ENCODE results near the gene NSMCE4A.

The NSMCE4A gene

DNA sequence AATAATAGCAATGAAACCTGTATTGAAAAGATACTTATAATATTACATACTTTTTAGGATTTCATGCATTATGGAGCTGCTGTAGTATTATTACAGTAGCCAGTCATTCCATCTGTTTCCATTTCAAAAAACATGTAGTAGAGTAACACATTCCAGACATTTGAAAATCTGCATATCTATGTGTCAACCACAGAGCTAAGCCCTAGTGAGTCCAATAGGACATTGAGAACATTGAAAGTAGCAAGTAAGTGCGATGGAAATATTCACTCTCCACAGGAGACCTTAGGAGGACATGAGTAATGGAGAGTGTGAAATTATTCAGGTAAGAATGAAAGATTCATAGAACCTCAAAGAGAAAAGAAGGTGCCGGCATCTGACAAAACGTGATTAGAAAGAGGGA is 15.3 kb downstream of the NSMCE4A start:
- Histone ChIP-seq H3K9me3 (ENCODE audit: insufficient read depth, low read length, severe bottlenecking) (no peaks in the 10 kb centered on the region), H3K27ac (ENCODE audit: low read length) (no peak overlapping the region), H3K36me3 (ENCODE audit: insufficient read depth, low read length) (peaks cover 72% of the 10 kb centered on the region), H3K4me1 (ENCODE audit: insufficient read depth, low read length) (no peaks in the 10 kb centered on the region), H3K79me2 (ENCODE audit: insufficient read depth, low read length) (no peaks in the 10 kb centered on the region), H4K20me1 (ENCODE audit: insufficient read depth, low read length) (no peaks in the 10 kb centered on the region), H3K9ac (ENCODE audit: low read depth, low read length) (no peak overlapping the region), H3K27me3 (ENCODE audit: insufficient read depth, low read length, poor library complexity) (no peaks in the 10 kb centered on the region), H3K4me3 (ENCODE audit: low read depth in 1 of 2, low read length in 2 of 2) (no peak overlapping the region), H2AFZ (ENCODE audit: low read depth, low read length) (no peak overlapping the region), H3K4me2 (ENCODE audit: insufficient read depth, low read length) (no peak overlapping the region)
- no peak for ATAC-seq (ENCODE audit: insufficient read depth, low read depth)
- DNase-seq: no peak
- TF ChIP-seq, protein P1, sequence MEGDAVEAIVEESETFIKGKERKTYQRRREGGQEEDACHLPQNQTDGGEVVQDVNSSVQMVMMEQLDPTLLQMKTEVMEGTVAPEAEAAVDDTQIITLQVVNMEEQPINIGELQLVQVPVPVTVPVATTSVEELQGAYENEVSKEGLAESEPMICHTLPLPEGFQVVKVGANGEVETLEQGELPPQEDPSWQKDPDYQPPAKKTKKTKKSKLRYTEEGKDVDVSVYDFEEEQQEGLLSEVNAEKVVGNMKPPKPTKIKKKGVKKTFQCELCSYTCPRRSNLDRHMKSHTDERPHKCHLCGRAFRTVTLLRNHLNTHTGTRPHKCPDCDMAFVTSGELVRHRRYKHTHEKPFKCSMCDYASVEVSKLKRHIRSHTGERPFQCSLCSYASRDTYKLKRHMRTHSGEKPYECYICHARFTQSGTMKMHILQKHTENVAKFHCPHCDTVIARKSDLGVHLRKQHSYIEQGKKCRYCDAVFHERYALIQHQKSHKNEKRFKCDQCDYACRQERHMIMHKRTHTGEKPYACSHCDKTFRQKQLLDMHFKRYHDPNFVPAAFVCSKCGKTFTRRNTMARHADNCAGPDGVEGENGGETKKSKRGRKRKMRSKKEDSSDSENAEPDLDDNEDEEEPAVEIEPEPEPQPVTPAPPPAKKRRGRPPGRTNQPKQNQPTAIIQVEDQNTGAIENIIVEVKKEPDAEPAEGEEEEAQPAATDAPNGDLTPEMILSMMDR (IDR thresholded peaks at IDR 0.05; ENCODE audit: borderline replicate concordance, extremely low read depth, low read length, poor library complexity, severe bottlenecking): no peak
- TF ChIP-seq EZH2 (IDR thresholded peaks at IDR 0.05; ENCODE audit: borderline replicate concordance, low read depth, low read length, severe bottlenecking): no peak

DNA sequence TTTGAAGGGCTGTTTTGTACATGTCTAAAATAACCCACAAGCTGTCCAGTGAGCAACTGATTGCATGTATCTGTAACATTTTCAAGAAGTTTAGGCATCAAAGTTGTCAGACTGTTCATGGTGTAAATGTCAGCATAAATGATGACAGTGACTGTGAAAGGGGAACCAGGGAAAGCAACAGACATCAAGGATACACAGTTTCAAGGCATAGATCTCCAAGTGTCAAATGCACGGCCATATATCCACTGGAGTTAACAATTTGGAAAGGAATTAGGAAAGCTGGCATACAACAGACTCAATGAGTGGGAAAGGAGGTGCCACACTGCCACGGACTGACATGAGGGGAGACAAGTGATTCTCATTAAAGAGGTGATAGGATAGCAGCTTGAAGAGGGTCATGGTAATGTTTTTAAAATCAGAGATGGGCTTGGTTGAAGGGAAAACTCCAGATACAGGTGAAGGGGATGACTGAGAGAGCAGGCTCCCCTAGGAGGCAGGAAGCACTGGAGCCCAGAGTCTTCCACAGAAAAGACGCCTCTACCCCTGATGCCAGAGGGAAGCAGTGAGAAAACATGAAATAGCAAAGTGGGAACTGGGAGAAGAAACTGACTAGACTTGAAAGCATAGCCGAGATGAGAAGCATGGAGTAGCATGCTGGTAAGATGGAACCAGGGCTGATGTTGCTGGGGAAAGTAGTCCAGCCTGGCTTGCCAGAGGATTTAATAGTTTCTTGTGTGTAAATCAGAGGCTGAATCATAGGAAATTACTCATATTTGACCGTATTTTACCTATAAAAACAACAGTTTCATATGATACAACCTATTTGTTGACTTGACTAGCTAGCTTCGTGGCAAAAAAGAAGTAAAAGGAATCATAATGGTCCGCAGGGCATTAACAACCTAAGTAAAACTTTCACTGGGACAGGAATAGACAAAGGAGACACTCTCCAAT is 18.6 kb downstream of the NSMCE4A start:
- Histone ChIP-seq H3K36me3 (ENCODE audit: insufficient read depth, low read length) (peaks cover 48% of the 10 kb centered on the region), H4K20me1 (ENCODE audit: insufficient read depth, low read length) (no peaks in the 10 kb centered on the region), H2AFZ (ENCODE audit: low read depth, low read length) (no peak overlapping the region), H3K79me2 (ENCODE audit: insufficient read depth, low read length) (no peaks in the 10 kb centered on the region), H3K4me1 (ENCODE audit: insufficient read depth, low read length) (no peaks in the 10 kb centered on the region), H3K4me2 (ENCODE audit: insufficient read depth, low read length) (no peak overlapping the region), H3K9ac (ENCODE audit: low read depth, low read length) (no peak overlapping the region), H3K4me3 (ENCODE audit: low read depth in 1 of 2, low read length in 2 of 2) (no peak overlapping the region), H3K9me3 (ENCODE audit: insufficient read depth, low read length, severe bottlenecking) (no peaks in the 10 kb centered on the region), H3K27ac (ENCODE audit: low read length) (no peak overlapping the region), H3K27me3 (ENCODE audit: insufficient read depth, low read length, poor library complexity) (no peaks in the 10 kb centered on the region)
- TF ChIP-seq EZH2 (IDR thresholded peaks at IDR 0.05; ENCODE audit: borderline replicate concordance, low read depth, low read length, severe bottlenecking): no peak
- TF ChIP-seq, protein P1 (IDR thresholded peaks at IDR 0.05; ENCODE audit: borderline replicate concordance, extremely low read depth, low read length, poor library complexity, severe bottlenecking): no peak
- DNase-seq: no peak
- ATAC-seq (ENCODE audit: insufficient read depth, low read depth): no peak

DNA sequence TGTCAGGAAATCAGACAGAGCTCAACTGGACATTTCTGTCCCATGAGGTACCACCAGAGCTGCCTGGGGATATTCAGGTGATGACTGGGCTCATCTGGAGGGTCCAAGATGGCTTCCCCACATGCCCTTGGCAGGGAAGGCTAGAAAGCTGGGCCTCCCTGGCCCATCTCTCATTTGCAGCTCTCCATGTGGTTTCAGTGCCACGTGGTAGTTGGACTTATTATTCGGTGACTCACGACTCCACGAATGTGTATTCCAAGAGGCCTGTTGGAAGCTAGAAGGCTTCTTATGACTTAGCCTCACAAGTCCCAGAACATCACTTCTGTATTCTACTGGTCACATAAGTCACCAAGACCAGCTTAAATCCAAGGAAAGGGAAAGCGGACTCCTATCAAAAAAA is 22.8 kb downstream of the NSMCE4A start:
- Histone ChIP-seq H2AFZ (ENCODE audit: low read depth, low read length) (no peak overlapping the region), H3K36me3 (ENCODE audit: insufficient read depth, low read length) (peaks cover 15% of the 10 kb centered on the region; the same call in 1 of the 2 replicates), H3K27ac (ENCODE audit: low read length) (no peak overlapping the region), H3K9me3 (ENCODE audit: insufficient read depth, low read length, severe bottlenecking) (no peaks in the 10 kb centered on the region), H3K79me2 (ENCODE audit: insufficient read depth, low read length) (no peaks in the 10 kb centered on the region), H3K9ac (ENCODE audit: low read depth, low read length) (no peak overlapping the region), H3K4me3 (ENCODE audit: low read depth in 1 of 2, low read length in 2 of 2) (no peak overlapping the region), H3K27me3 (ENCODE audit: insufficient read depth, low read length, poor library complexity) (no peaks in the 10 kb centered on the region), H3K4me1 (ENCODE audit: insufficient read depth, low read length) (no peaks in the 10 kb centered on the region), H4K20me1 (ENCODE audit: insufficient read depth, low read length) (no peaks in the 10 kb centered on the region), H3K4me2 (ENCODE audit: insufficient read depth, low read length) (no peak overlapping the region)
- TF ChIP-seq EZH2 (IDR thresholded peaks at IDR 0.05; ENCODE audit: borderline replicate concordance, low read depth, low read length, severe bottlenecking): no peak
- TF ChIP-seq, protein P1 (IDR thresholded peaks at IDR 0.05; ENCODE audit: borderline replicate concordance, extremely low read depth, low read length, poor library complexity, severe bottlenecking): no peak
- DNase-seq: no peak
- ATAC-seq (ENCODE audit: insufficient read depth, low read depth): no peak

All from DND-41 (cell line).